Heart left ventricle (tissue), 13 donors: ENCODE results near the gene TTC7B.

Experiments
- POLR2A ChIP-seq, 2 donors: fragments of 450-650 bp; IDR thresholded peaks; one replicate each; pipeline ENCODE4 v1.6.1; 2017; ENCODE audit warnings: antibody characterized with exemption in 2 of 2, mild to moderate bottlenecking in 2 of 2, moderate library complexity in 2 of 2
- TF ChIP-seq, protein P1 (sequence below), 12 donors: fragments of 200-600 bp; sonication (generic) in 4 of 12; IDR thresholded peaks; one replicate each; pipeline versions ENCODE4 v1.5.0 to v1.8.0; 2018 to 2022; ENCODE audit warnings: antibody characterized with exemption in 12 of 12, mild to moderate bottlenecking in 5 of 12
- donor health status: ischemic (EF 13 %, LVEDD 7.1; RV severe dilation, severe dysfunction).
- donor health status: DM: no; HTN: yes; CAD: no.
- donor health status: DM: no; HTN: no; CAD: no.
- donor health status: ischemic (EF 25% LVEDD 6.9; RV normal size, moderate dysfunction).
- donor health status: ischemic (EF 25% LVEDD 5.7; RV mildly dilated, moderate dysfunction).
- donor health status: ischemic (EF 35%, LVEDD 5.7; RV mildly dilated, moderate dysfunction).
- donor health status: nonischemic (EF 11% LVEDD 7.7; RV severe dilation, severe dysfunction).
- donor health status: DM: yes; HTN: yes; CAD: no.
- donor health status: PGD.
- donor health status: ischemic (EF 29% LVEDD 5.4; RV normal size, mild dysfunction).
- donor health status: nonischemic (EF 23%, LVEDD 6.1; RV moderate dilation, normal function).

DNA sequence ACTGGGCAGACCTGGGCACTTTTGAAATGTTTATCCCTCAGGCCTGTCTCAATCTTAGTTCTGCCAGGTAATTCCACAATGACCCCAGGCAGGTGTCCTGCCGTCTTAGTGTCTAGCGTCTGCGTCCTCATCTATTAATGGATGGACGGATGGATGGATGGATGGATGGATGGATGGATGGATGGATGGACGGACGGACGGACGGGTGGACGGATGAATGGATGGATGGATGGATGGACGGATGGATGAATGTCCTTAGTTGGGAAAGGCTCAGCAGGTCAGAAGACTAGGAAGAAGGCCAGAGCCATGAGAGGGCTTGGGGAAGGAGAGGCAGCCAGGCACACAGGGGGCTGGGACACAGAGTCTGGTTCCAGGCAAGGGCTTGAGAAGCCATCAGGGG, 278.1 kb downstream of the TTC7B start:
- TF ChIP-seq, protein P1, sequence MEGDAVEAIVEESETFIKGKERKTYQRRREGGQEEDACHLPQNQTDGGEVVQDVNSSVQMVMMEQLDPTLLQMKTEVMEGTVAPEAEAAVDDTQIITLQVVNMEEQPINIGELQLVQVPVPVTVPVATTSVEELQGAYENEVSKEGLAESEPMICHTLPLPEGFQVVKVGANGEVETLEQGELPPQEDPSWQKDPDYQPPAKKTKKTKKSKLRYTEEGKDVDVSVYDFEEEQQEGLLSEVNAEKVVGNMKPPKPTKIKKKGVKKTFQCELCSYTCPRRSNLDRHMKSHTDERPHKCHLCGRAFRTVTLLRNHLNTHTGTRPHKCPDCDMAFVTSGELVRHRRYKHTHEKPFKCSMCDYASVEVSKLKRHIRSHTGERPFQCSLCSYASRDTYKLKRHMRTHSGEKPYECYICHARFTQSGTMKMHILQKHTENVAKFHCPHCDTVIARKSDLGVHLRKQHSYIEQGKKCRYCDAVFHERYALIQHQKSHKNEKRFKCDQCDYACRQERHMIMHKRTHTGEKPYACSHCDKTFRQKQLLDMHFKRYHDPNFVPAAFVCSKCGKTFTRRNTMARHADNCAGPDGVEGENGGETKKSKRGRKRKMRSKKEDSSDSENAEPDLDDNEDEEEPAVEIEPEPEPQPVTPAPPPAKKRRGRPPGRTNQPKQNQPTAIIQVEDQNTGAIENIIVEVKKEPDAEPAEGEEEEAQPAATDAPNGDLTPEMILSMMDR (IDR thresholded peaks at IDR 0.05) = no peak
- no peak for TF ChIP-seq POLR2A (IDR thresholded peaks at IDR 0.05)
